Measurements from ENCODE around the gene WNK1. TPM values are rescaled to one million over a fixed set of nuclear protein-coding genes. Genes with fewer than 3 reads are reported as not detected.

The WNK1 gene
- total and polyA plus RNA-seq, 12 donors, result 14.2 to 315 (median 123) TPM

DNA sequence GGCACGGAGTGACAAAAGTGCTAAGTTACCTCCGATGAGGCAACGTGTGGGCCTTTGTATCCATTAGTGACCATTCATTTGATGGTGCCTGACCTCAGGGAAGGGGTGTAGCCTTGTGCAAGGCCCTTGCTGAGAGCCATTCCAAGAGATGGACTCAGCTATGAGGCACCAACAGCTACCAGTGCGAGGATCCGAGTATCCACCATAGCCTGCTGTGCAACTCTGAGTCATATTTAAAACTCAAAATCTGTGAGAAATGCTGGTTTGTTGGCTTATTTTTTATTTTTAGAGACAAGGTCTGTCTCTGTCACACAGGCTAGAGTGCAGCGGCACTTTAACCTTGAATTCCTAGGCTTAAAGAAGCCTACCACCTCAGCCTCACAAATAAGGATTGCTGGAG, 25.1 kb upstream of the WNK1 start:
- DNase-seq, result peak in 6 of 7 donors; percentile 34 to 59 (median 54)
- WGBS, 4 donors, result 44 to 64% (median 56%) methylated on average over 5 to 6 of the region's 6 CpGs

DNA sequence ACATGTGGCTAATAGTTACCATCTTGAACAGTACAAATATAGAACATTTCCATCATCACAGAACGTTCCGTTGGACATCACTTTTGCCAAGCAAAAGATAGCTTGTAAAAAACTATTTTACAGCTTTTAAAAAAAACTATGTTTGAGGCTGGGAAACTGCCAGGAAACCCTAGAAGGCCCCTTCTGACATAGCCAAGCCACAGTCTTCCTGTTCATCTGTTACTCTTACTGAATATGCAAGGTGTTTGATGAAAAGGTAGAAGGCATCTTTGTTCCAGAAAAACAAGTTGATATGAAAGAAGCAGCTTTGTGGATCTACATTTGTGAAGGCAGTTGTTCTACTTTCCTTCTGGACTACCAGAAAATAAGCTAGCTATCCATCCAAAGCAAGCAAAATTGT, 23.6 kb upstream of the WNK1 start:
- Histone ChIP-seq H3K4me3 (no peak overlapping the region), H3K9me3 (replicated peaks in 1 of 3) (no peaks in the 10 kb centered on the region), H3K27ac (no peak overlapping the region), H3K27me3 (no peaks in the 10 kb centered on the region), H3K4me1 (replicated peaks in 1 of 2) (peaks cover 6 to 17% of the 10 kb centered on the region in 2 donors), H3K36me3 (replicated peaks in 1 of 2) (no peaks in the 10 kb centered on the region)
- no peak for TF ChIP-seq POLR2A (IDR thresholded peaks at IDR 0.05)
- TF ChIP-seq, protein P1, sequence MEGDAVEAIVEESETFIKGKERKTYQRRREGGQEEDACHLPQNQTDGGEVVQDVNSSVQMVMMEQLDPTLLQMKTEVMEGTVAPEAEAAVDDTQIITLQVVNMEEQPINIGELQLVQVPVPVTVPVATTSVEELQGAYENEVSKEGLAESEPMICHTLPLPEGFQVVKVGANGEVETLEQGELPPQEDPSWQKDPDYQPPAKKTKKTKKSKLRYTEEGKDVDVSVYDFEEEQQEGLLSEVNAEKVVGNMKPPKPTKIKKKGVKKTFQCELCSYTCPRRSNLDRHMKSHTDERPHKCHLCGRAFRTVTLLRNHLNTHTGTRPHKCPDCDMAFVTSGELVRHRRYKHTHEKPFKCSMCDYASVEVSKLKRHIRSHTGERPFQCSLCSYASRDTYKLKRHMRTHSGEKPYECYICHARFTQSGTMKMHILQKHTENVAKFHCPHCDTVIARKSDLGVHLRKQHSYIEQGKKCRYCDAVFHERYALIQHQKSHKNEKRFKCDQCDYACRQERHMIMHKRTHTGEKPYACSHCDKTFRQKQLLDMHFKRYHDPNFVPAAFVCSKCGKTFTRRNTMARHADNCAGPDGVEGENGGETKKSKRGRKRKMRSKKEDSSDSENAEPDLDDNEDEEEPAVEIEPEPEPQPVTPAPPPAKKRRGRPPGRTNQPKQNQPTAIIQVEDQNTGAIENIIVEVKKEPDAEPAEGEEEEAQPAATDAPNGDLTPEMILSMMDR (IDR thresholded peaks at IDR 0.05), result no peak
- WGBS, 4 donors, result 65 to 69% (median 66%) methylated on average over 2 of the region's 2 CpGs
- intact Hi-C loops (cut with DNase I), result no loop called here
- DNase-seq, result no peak

More for the DNA sequence above, 25.1 kb upstream of the WNK1 start:
- TF ChIP-seq, protein P1 (IDR thresholded peaks at IDR 0.05), result no peak
- no peak for TF ChIP-seq POLR2A (IDR thresholded peaks at IDR 0.05)
- H3K4me3 ChIP-seq, result no peak overlapping the region
- no peaks in the 10 kb centered on the region for H3K27me3 ChIP-seq
- H3K4me1 ChIP-seq (replicated peaks in 1 of 2), result peaks cover 6 to 17% of the 10 kb centered on the region in 2 donors
- H3K36me3 ChIP-seq (replicated peaks in 1 of 2), result no peaks in the 10 kb centered on the region
- H3K9me3 ChIP-seq (replicated peaks in 1 of 3), result peaks cover 0 to 5% (median 0%) of the 10 kb centered on the region in 3 donors
- intact Hi-C loops (cut with DNase I), result no loop called here
- peak overlapping the region in 4 of 5 donors; percentile 42 to 85 (median 62) for H3K27ac ChIP-seq

DNA sequence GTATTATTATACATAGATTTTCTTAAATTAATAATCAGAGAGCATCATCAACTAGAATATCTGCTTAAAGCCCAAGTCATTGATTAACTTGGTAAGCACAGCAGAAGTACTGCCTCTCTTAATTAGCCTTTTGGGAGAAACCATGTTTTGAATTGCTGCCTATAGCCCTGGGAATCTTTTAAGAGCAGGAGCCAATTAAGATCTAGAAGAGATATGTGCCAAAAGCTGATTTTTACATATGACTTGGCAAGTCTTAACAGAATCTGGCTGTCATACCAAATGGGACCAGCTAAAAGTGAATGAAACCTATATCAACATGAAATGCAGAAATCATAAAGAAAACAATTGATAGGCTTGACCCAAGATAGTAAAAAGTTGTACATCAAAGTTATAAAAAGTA, 23.2 kb upstream of the WNK1 start:
- Histone ChIP-seq H3K9me3 (replicated peaks in 1 of 3) (no peaks in the 10 kb centered on the region), H3K4me1 (replicated peaks in 1 of 2) (peaks cover 6 to 17% of the 10 kb centered on the region in 2 donors), H3K4me3 (no peak overlapping the region), H3K36me3 (replicated peaks in 1 of 2) (no peaks in the 10 kb centered on the region), H3K27ac (no peak overlapping the region), H3K27me3 (no peaks in the 10 kb centered on the region)
- intact Hi-C loops (cut with DNase I), result no loop called here
- TF ChIP-seq, protein P1 (IDR thresholded peaks at IDR 0.05), result no peak
- TF ChIP-seq POLR2A (IDR thresholded peaks at IDR 0.05), result no peak
- DNase-seq, result no peak

DNA sequence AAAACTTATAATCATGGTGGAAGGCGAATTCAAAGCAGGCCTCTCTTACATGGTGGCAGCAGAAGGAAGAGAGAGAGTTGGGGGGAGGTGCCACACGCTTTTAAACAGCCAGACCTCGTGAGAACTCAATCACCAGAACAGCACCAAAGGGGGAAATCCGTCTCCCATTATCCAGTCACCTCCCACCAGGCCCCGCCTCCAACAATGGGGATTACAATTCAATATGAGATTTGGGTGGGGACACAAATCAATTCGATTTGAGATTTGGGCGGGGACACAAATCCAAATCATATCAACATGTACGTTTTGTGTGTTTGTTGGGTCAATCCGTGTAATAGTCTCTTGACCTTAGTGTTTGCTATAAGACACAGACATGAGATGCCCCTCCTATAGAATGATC, 21.8 kb upstream of the WNK1 start:
- peak in 1 of 7 donors; percentile 24 for DNase-seq
- no peak overlapping the region for H3K27ac ChIP-seq
- H3K4me3 ChIP-seq, result no peak overlapping the region
- WGBS, 4 donors, result 91 to 98% (median 94%) methylated on average over 9 of the region's 9 CpGs
- H3K4me1 ChIP-seq (replicated peaks in 1 of 2), result peaks cover 6 to 17% of the 10 kb centered on the region in 2 donors
- no peaks in the 10 kb centered on the region for H3K36me3 ChIP-seq (replicated peaks in 1 of 2)
- H3K27me3 ChIP-seq, result no peaks in the 10 kb centered on the region
- TF ChIP-seq POLR2A (IDR thresholded peaks at IDR 0.05), result no peak
- TF ChIP-seq, protein P1 (IDR thresholded peaks at IDR 0.05), result no peak
- intact Hi-C loops (cut with DNase I), result no loop called here
- H3K9me3 ChIP-seq (replicated peaks in 1 of 3), result peaks cover 0 to 3% (median 0%) of the 10 kb centered on the region in 3 donors

Measured in adrenal gland (tissue), 12 donors.